Cardiac atrium fibroblast (primary cell): Measurements from ENCODE around the gene FOXB1. TPM values are rescaled to one million over a fixed set of nuclear protein-coding genes. Genes with fewer than 3 reads are reported as not detected.

Experiments used
- total RNA-seq: library from RNA; depleted of rRNA; stranded (reverse); fragments of >200 nt; gene quantifications from 2 replicates; pipeline ENCODE4 v1.2.3, GENCODE V29; 2015

FOXB1 gene
- not detected in 2 replicates for total RNA-seq

GRCh38 chr15:60004009-60004845 lies at the start of gene FOXB1:
Gene FOXB1, plus strand, starts transcription at chr15:60004311. Its CDS starts 653 bp downstream, at chr15:60004964.

